ENCODE measurements around the gene EMCN. TPM values are rescaled to one million over a fixed set of nuclear protein-coding genes. Genes with fewer than 3 reads are reported as not detected.
A peak's percentile ranks its signal among the peaks of the same experiment; 100 is the strongest.

Gene EMCN
- total RNA-seq, 4 donors from 2014 or later = 13.2 to 32.0 (median 21.9) TPM

DNA sequence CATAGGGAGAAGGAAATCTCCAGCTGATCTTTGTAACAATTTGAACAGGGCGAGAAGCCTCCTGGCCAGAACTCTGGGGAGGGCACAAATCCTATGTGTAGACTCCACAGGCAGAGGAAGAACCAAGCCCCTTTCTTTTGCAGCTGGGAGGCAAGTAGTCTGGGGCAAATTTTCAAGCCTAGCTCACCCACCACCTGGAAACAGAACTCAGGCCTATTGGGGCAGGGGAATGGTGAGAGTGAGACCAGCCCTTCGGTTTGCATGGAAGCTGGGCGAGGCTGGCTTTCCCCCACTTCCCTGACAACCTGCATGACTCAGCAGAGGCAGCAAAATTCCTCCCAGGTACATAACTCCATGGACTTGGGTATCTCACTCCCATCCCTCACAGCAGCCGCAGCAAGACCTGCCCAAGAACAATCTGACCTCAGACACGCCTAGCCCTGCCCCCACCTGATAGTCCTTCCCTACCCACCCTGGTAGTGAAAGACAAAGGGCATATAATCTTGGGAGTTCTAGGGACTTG lies 138.2 kb downstream of the EMCN start:
- H3K4me3 ChIP-seq = no peak overlapping the region
- no peaks in the 10 kb centered on the region for H3K4me1 ChIP-seq
- H3K36me3 ChIP-seq = no peaks in the 10 kb centered on the region
- no peak for TF ChIP-seq POLR2A (IDR thresholded peaks at IDR 0.05)
- TF ChIP-seq, protein P1, sequence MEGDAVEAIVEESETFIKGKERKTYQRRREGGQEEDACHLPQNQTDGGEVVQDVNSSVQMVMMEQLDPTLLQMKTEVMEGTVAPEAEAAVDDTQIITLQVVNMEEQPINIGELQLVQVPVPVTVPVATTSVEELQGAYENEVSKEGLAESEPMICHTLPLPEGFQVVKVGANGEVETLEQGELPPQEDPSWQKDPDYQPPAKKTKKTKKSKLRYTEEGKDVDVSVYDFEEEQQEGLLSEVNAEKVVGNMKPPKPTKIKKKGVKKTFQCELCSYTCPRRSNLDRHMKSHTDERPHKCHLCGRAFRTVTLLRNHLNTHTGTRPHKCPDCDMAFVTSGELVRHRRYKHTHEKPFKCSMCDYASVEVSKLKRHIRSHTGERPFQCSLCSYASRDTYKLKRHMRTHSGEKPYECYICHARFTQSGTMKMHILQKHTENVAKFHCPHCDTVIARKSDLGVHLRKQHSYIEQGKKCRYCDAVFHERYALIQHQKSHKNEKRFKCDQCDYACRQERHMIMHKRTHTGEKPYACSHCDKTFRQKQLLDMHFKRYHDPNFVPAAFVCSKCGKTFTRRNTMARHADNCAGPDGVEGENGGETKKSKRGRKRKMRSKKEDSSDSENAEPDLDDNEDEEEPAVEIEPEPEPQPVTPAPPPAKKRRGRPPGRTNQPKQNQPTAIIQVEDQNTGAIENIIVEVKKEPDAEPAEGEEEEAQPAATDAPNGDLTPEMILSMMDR (IDR thresholded peaks at IDR 0.05) = no peak
- TF ChIP-seq EP300 (IDR thresholded peaks at IDR 0.05) = no peak
- no peaks in the 10 kb centered on the region for H3K27me3 ChIP-seq
- WGBS, 2 donors = 91 to 94% methylated on average over 5 of the region's 5 CpGs
- H3K27ac ChIP-seq = no peak overlapping the region
- no peak for DNase-seq (ENCODE audit: low spot score in 2 of 2)
- H3K9me3 ChIP-seq = no peaks in the 10 kb centered on the region

DNA sequence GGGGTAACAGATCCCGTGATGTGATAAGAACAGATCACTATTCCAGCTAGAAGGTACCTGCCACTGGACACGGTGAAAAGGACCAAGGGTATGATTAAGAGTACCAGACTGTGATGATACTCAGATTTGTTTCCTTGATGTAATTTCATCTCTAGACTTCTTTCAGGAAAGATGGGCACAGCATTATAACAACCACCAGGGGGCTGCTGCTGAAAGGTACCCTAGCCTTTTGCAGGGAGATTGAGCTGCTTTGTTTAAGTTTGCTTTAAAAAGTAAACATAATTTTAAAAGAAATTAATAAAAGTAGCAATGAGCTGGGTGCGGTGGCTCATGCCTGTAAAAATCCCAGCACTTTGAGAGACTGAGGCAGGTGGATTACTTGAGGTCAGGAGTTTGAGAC lies 145.4 kb downstream of the EMCN start:
- H3K27ac ChIP-seq = no peak overlapping the region
- DNase-seq (ENCODE audit: low spot score in 2 of 2) = no peak
- no peaks in the 10 kb centered on the region for H3K36me3 ChIP-seq
- no peak overlapping the region for H3K4me3 ChIP-seq
- H3K9me3 ChIP-seq = no peaks in the 10 kb centered on the region
- no peaks in the 10 kb centered on the region for H3K4me1 ChIP-seq
- WGBS, 2 donors = 79 to 90% methylated on average over 3 of the region's 3 CpGs
- TF ChIP-seq POLR2A (IDR thresholded peaks at IDR 0.05) (no peak), EP300 (IDR thresholded peaks at IDR 0.05) (no peak)
- TF ChIP-seq, protein P1 (IDR thresholded peaks at IDR 0.05) = no peak
- no peaks in the 10 kb centered on the region for H3K27me3 ChIP-seq

DNA sequence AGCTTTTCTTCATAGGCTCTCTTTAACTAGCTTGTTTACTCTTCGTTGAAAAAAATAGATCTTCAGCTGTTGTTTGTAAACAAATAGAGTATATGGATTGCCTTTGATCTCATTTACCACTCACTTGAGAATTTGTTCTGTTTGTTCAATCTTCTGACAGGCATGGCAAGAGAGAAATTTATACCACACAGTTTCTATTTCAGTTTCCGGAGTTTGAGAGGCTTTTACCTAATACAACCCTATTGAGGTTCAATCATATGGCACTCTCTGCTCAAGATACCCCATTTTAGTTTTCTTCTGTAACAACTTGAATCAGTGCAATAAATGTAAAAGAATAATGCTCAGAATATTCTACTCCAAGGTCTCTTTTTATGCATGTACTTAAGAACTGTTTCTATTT lies 148.0 kb downstream of the EMCN start:
- H3K36me3 ChIP-seq = no peaks in the 10 kb centered on the region
- H3K27ac ChIP-seq = no peak overlapping the region
- no peak overlapping the region for H3K4me3 ChIP-seq
- H3K9me3 ChIP-seq = no peaks in the 10 kb centered on the region
- 63 to 84% methylated on average over 2 of the region's 2 CpGs for WGBS, 2 donors
- H3K4me1 ChIP-seq = no peaks in the 10 kb centered on the region
- TF ChIP-seq POLR2A (IDR thresholded peaks at IDR 0.05) (no peak), EP300 (IDR thresholded peaks at IDR 0.05) (no peak)
- TF ChIP-seq, protein P1 (IDR thresholded peaks at IDR 0.05) = no peak
- no peak for DNase-seq (ENCODE audit: low spot score in 2 of 2)
- no peaks in the 10 kb centered on the region for H3K27me3 ChIP-seq

DNA sequence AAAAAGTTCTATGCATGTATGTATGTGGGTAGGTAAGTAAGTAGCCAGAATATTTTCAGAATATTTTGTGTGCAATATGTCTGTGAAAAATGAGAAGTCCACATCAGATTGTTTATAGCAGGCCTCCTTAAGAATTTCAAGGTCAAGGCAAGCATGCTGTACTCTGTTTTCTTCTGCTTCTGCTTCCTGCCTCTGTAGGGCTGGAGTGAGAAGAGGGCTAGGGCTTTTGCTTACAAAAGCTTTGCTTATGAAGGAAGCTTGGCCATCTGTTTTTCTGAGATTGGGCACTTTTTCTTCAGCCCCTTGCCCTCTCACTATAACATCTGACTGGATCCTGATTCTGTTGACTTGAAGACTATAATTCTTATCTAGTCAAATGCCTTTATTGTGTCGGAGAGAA lies 150.4 kb downstream of the EMCN start:
- WGBS, 2 donors = 8 to 30% methylated on average over 1 of the region's 1 CpG
- peaks cover 0 to 5% (median 2%) of the 10 kb centered on the region in 4 donors for H3K4me1 ChIP-seq
- no peaks in the 10 kb centered on the region for H3K27me3 ChIP-seq
- peak overlapping the region in 1 of 4 donors; percentile 11 for H3K27ac ChIP-seq
- H3K4me3 ChIP-seq = no peak overlapping the region
- no peaks in the 10 kb centered on the region for H3K9me3 ChIP-seq
- no peak for TF ChIP-seq POLR2A (IDR thresholded peaks at IDR 0.05)
- TF ChIP-seq, protein P1 (IDR thresholded peaks at IDR 0.05) = no peak
- TF ChIP-seq EP300 (IDR thresholded peaks at IDR 0.05) = no peak
- no peaks in the 10 kb centered on the region for H3K36me3 ChIP-seq
- no peak for DNase-seq (ENCODE audit: low spot score in 2 of 2)

DNA sequence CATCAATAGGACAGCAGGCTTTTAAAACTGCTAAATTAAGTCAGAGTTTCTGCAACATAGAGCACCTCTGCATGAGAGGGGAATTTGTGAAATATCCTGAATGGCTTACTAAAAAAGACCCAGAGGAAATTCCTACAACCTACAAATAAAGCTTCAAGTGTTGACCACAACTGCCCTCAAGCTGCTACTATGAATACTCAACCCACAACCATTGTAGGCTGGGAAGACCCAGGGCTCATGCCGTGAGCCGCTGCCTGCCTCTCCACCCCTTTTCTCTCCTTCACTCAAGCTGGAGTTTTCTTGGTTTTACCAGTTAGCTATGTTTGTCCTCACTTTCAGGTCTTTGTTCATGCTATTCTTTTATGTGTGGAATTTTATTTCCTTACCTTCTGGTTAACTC lies 151.6 kb downstream of the EMCN start:
- TF ChIP-seq, protein P1 (IDR thresholded peaks at IDR 0.05) = no peak
- TF ChIP-seq EP300 (IDR thresholded peaks at IDR 0.05) (no peak), POLR2A (IDR thresholded peaks at IDR 0.05) (no peak)
- H3K36me3 ChIP-seq = no peaks in the 10 kb centered on the region
- H3K9me3 ChIP-seq = no peaks in the 10 kb centered on the region
- 32 to 54% methylated on average over 2 of the region's 2 CpGs for WGBS, 2 donors
- no peaks in the 10 kb centered on the region for H3K27me3 ChIP-seq
- H3K4me1 ChIP-seq = peaks cover 0 to 5% (median 2%) of the 10 kb centered on the region in 4 donors
- no peak overlapping the region for H3K27ac ChIP-seq
- DNase-seq (ENCODE audit: low spot score in 2 of 2) = no peak
- no peak overlapping the region for H3K4me3 ChIP-seq

Measured in tibial nerve (tissue), 4 donors.